ENCODE results near the gene SLC25A23. TPM values are rescaled to one million over a fixed set of nuclear protein-coding genes. Genes with fewer than 3 reads are reported as not detected.

The SLC25A23 gene
- total and polyA plus RNA-seq, 2 of the 8 experiments (the other 6 are each of a cell fraction or from before 2014, with no cell fraction given) = 18.0 to 48.1 TPM

GRCh38 chr19:6478815-6479214 is 19.2 kb upstream of the SLC25A23 start (continued):
- TF ChIP-seq RXRA (IDR thresholded peaks at IDR 0.05; ENCODE audit: insufficient read depth, low read depth, low read length) = no peak
